MM.1S (cell line): ENCODE measurements around the gene FAM216B.

ENCODE experiments used
- DNase-seq: peaks from one replicate; pipeline ENCODE4 v3.0.0-alpha.2; 2015
- H2AFZ ChIP-seq: fragments of 300-600 bp; sonication (generic); 2 replicates; pipeline ENCODE4 v1.6.0; 2016; ENCODE audit warnings: antibody characterized with exemption, low read length
- H3F3A ChIP-seq: fragments of 300-600 bp; sonication (generic); 2 replicates; pipeline ENCODE4 v1.6.1; 2016; ENCODE audit warnings: mild to moderate bottlenecking, antibody characterized with exemption, low read length, moderate library complexity, mixed read lengths; ENCODE audit not compliant: insufficient read depth
- H3K27ac ChIP-seq: fragments of 300-600 bp; sonication (generic); 2 replicates; pipeline ENCODE4 v1.5.1; 2016; ENCODE audit warnings: mild to moderate bottlenecking, low read length
- H3K27me3 ChIP-seq: fragments of 300-600 bp; sonication (generic); replicated peaks from 2 replicates; pipeline ENCODE4 v1.6.0; 2016; ENCODE audit warnings: low read length; ENCODE audit not compliant: insufficient read depth
- H3K36me3 ChIP-seq: fragments of 300-600 bp; sonication (generic); replicated peaks from 2 replicates; pipeline ENCODE4 v1.6.1; 2016; ENCODE audit warnings: mild to moderate bottlenecking, low read length, mixed read lengths; ENCODE audit not compliant: insufficient read depth
- H3K4me1 ChIP-seq: fragments of 300-600 bp; sonication (generic); 2 replicates; pipeline ENCODE4 v1.6.1; 2016; ENCODE audit warnings: low read length, mixed read lengths
- H3K4me2 ChIP-seq: fragments of 300-600 bp; sonication (generic); 2 replicates; pipeline ENCODE4 v1.6.0; 2016; ENCODE audit warnings: low read depth, low read length
- H3K4me3 ChIP-seq: fragments of 300-600 bp; sonication (generic); 2 replicates; pipeline ENCODE4 v1.5.1; 2016; ENCODE audit warnings: low read length, mixed read lengths
- H3K79me2 ChIP-seq: fragments of 300-600 bp; sonication (generic); 2 replicates; pipeline ENCODE4 v1.6.1; 2016; ENCODE audit warnings: mixed run types, low read length, mixed read lengths
- H3K9ac ChIP-seq: fragments of 300-600 bp; sonication (generic); 2 replicates; pipeline ENCODE4 v1.6.1; 2016; ENCODE audit warnings: low read length, mixed read lengths
- H3K9me2 ChIP-seq: fragments of 300-600 bp; sonication (generic); replicated peaks from 2 replicates; pipeline ENCODE4 v1.6.1; 2016; ENCODE audit warnings: mild to moderate bottlenecking, low read length, mixed read lengths; ENCODE audit not compliant: insufficient read depth
- H3K9me3 ChIP-seq: fragments of 300-600 bp; sonication (generic); replicated peaks from 2 replicates; pipeline ENCODE4 v1.6.1; 2016; ENCODE audit warnings: mild to moderate bottlenecking, low read length, mixed read lengths; ENCODE audit not compliant: insufficient read depth
- H4K20me1 ChIP-seq: fragments of 300-600 bp; sonication (generic); 2 replicates; pipeline ENCODE4 v1.6.1; 2016; ENCODE audit warnings: mild to moderate bottlenecking, low read length, moderate library complexity, mixed read lengths; ENCODE audit not compliant: insufficient read depth
- EZH2 ChIP-seq: fragments of 300-600 bp; sonication (generic); optimal IDR thresholded peaks from 2 replicates; pipeline ENCODE3; 2017; ENCODE audit warnings: low read depth, mild to moderate bottlenecking, antibody characterized with exemption, low read length, mixed read lengths
- EZH2phosphoT487 ChIP-seq: fragments of 300-600 bp; sonication (generic); IDR thresholded peaks from 2 replicates; pipeline ENCODE4 v1.6.1; 2018; ENCODE audit warnings: antibody characterized with exemption, low read length
- TF ChIP-seq, protein P1 (sequence below): fragments of 300-600 bp; sonication (generic); IDR thresholded peaks from 2 replicates; pipeline ENCODE4 v1.5.1; 2016; ENCODE audit warnings: antibody characterized with exemption, low read length, mixed read lengths

Gene FAM216B

DNA sequence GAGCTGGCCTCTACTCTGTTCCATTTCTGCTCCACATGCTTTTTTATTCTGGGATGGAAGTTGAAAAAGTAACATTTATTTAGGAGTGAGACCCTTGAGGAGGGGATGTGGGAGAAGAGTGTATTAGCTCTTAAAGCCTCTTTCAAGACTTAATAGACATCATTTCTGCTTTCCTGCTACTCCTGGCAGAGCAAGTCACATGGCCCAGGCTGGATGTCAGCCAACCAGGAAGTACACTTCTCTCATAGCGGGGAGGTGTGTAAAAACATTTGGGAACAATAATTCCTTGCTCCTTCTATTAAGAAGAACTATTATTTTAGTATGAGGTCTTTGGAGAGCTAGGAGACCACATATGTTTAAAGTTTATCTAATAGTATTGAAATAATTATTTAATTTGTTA, 40.6 kb upstream of the FAM216B start:
- Histone ChIP-seq H3K9me2 (no peaks in the 10 kb centered on the region), H3K79me2 (no peaks in the 10 kb centered on the region), H3K4me1 (no peaks in the 10 kb centered on the region), H3K9me3 (no peaks in the 10 kb centered on the region), H4K20me1 (no peaks in the 10 kb centered on the region), H3K9ac (no peak overlapping the region), H3K36me3 (no peaks in the 10 kb centered on the region), H2AFZ (no peak overlapping the region), H3K4me3 (no peak overlapping the region), H3K4me2 (no peak overlapping the region), H3K27ac (no peak overlapping the region), H3F3A (no peaks in the 10 kb centered on the region), H3K27me3 (no peaks in the 10 kb centered on the region)
- TF ChIP-seq EZH2phosphoT487 (no peak), EZH2 (no peak)
- TF ChIP-seq, protein P1, sequence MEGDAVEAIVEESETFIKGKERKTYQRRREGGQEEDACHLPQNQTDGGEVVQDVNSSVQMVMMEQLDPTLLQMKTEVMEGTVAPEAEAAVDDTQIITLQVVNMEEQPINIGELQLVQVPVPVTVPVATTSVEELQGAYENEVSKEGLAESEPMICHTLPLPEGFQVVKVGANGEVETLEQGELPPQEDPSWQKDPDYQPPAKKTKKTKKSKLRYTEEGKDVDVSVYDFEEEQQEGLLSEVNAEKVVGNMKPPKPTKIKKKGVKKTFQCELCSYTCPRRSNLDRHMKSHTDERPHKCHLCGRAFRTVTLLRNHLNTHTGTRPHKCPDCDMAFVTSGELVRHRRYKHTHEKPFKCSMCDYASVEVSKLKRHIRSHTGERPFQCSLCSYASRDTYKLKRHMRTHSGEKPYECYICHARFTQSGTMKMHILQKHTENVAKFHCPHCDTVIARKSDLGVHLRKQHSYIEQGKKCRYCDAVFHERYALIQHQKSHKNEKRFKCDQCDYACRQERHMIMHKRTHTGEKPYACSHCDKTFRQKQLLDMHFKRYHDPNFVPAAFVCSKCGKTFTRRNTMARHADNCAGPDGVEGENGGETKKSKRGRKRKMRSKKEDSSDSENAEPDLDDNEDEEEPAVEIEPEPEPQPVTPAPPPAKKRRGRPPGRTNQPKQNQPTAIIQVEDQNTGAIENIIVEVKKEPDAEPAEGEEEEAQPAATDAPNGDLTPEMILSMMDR = no peak
- DNase-seq = no peak

DNA sequence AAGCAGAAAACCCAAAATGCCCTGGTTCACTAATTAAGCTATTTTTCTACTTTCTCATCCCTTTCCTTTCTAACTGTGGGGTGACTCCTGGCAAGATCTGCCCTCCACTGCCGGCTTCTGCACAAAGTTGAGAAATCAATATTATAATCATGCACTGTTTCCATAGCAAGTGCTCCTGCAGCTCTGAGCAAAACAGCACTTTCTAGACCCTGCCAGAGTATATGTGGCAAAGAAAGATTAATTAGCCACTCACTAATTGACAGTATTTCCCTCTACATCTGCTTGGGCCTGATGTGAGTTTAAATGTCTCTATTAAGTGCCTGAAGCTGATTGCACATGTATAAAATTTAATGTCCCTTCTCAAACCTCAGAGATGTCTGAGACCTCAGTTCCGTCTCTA, 39.5 kb upstream of the FAM216B start:
- no peaks in the 10 kb centered on the region for H3K9me2 ChIP-seq
- no peak overlapping the region for H3K4me2 ChIP-seq
- H4K20me1 ChIP-seq = no peaks in the 10 kb centered on the region
- no peaks in the 10 kb centered on the region for H3K36me3 ChIP-seq
- DNase-seq = no peak
- no peak overlapping the region for H2AFZ ChIP-seq
- no peak overlapping the region for H3K27ac ChIP-seq
- H3K9me3 ChIP-seq = no peaks in the 10 kb centered on the region
- H3F3A ChIP-seq = no peaks in the 10 kb centered on the region
- H3K79me2 ChIP-seq = no peaks in the 10 kb centered on the region
- no peaks in the 10 kb centered on the region for H3K27me3 ChIP-seq
- H3K4me3 ChIP-seq = no peak overlapping the region
- TF ChIP-seq, protein P1 = no peak
- TF ChIP-seq EZH2 (no peak), EZH2phosphoT487 (no peak)
- H3K9ac ChIP-seq = no peak overlapping the region
- no peaks in the 10 kb centered on the region for H3K4me1 ChIP-seq

DNA sequence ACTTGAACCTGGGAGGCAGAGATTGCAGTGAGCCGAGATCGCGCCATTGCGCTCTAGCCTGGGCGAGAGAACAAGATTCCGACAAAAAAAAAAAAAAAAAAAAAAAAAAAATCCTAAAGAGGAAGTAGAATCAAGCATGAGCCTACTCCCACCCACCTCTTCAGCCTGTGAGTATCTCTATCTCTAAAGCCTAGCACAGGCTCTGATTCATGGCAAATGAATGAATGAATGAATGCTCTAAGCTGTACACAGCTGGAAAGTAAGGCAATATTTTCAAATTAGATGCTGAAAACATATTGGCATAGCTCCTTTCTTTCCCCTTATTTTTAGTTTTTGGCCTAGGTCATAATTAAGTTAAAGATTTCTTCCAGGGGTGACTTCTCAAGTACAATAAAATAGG, 35.7 kb upstream of the FAM216B start:
- no peaks in the 10 kb centered on the region for H3K9me3 ChIP-seq
- no peaks in the 10 kb centered on the region for H3K36me3 ChIP-seq
- no peaks in the 10 kb centered on the region for H4K20me1 ChIP-seq
- no peak overlapping the region for H3K4me2 ChIP-seq
- no peak for TF ChIP-seq EZH2phosphoT487
- TF ChIP-seq, protein P1 = no peak
- no peak for TF ChIP-seq EZH2
- H3K79me2 ChIP-seq = no peaks in the 10 kb centered on the region
- no peak overlapping the region for H3K9ac ChIP-seq
- H2AFZ ChIP-seq = no peak overlapping the region
- no peaks in the 10 kb centered on the region for H3K4me1 ChIP-seq
- H3K9me2 ChIP-seq = no peaks in the 10 kb centered on the region
- no peak for DNase-seq
- no peaks in the 10 kb centered on the region for H3K27me3 ChIP-seq
- H3K27ac ChIP-seq = no peak overlapping the region
- no peaks in the 10 kb centered on the region for H3F3A ChIP-seq
- no peak overlapping the region for H3K4me3 ChIP-seq
